ENCODE data around the gene TBC1D14. TPM values are rescaled to one million over a fixed set of nuclear protein-coding genes. Genes with fewer than 3 reads are reported as not detected.

The TBC1D14 gene
- polyA plus RNA-seq, 1 of the 3 experiments (the other 2 are of a cell fraction) = 39.5 TPM

GRCh38 chr4:6992728-6993677, 83.4 kb downstream of the TBC1D14 start:
- WGBS (ENCODE audit: low lambda C conversion rate) = 78% methylated on average over 15 of the region's 15 CpGs
- no peaks in the 10 kb centered on the region for H3K27me3 ChIP-seq (ENCODE audit: insufficient read depth)
- H3K9me3 ChIP-seq = no peaks in the 10 kb centered on the region
- peaks cover 4% of the 10 kb centered on the region for H3F3A ChIP-seq (replicated peaks; ENCODE audit: insufficient read depth)
- ChIA-PET POLR2A (no interaction called here), CTCF (interaction anchor here (1.0 to 1.9 kb wide), 4 partner anchors 19 to 109 kb away, joined by 3 to 9 read pairs (median 4); partner anchors contain the start of genes TADA2B and TBC1D14)
- H2AFZ ChIP-seq (ENCODE audit: low read depth) = no peak overlapping the region
- no peak overlapping the region for H3K9ac ChIP-seq
- H3K4me1 ChIP-seq (ENCODE audit: control insufficient read depth in 1 of 2, insufficient read depth in 2 of 2, low read depth in 1 of 2, low read length in 1 of 2) = peaks cover 17 to 47% of the 10 kb centered on the region in 2 experiments
- peak overlapping the region in 1 of 2 experiments; percentile 51; a peak in 3 of 4 replicates for H3K27ac ChIP-seq (ENCODE audit: low read depth in 2 of 2, low read length in 1 of 2)
- no peak overlapping the region for H3K4me3 ChIP-seq (ENCODE audit: low read depth in 2 of 2, low read length in 1 of 2)
- H3K79me2 ChIP-seq (ENCODE audit: insufficient read depth) = peaks cover 54% of the 10 kb centered on the region
- peaks cover 10 to 18% of the 10 kb centered on the region in 2 experiments for H3K36me3 ChIP-seq (replicated peaks in 1 of 2; ENCODE audit: control insufficient read depth in 1 of 2, insufficient read depth in 2 of 2, low read length in 1 of 2)
- peak; percentile 75 for DNase-seq
- H3K9me2 ChIP-seq = no peaks in the 10 kb centered on the region
- H4K20me1 ChIP-seq (ENCODE audit: insufficient read depth) = peaks cover 20% of the 10 kb centered on the region
- no peak overlapping the region for H3K4me2 ChIP-seq
- TF ChIP-seq MXI1 (IDR thresholded peaks at IDR 0.05; ENCODE audit: low read depth, low read length) = peak; percentile 16; the same call in 1 of the 2 replicates
- TF ChIP-seq GATA2 (CRISPR knock-in tag; IDR thresholded peaks at IDR 0.05) = peak; percentile 63; the same call in 1 of the 2 replicates
- TF ChIP-seq TCF12 (IDR thresholded peaks at IDR 0.05) = no peak

- Histone ChIP-seq H3K27ac (ENCODE audit: low read depth in 2 of 2, low read length in 1 of 2) (no peak overlapping the region), H3K79me2 (ENCODE audit: insufficient read depth) (peaks cover 21% of the 10 kb centered on the region), H3K9me3 (no peaks in the 10 kb centered on the region), H3K4me2 (no peak overlapping the region), H3K27me3 (ENCODE audit: insufficient read depth) (no peaks in the 10 kb centered on the region), H3K36me3 (replicated peaks in 1 of 2; ENCODE audit: control insufficient read depth in 1 of 2, insufficient read depth in 2 of 2, low read length in 1 of 2) (peaks cover 13 to 45% of the 10 kb centered on the region in 2 experiments), H3K4me3 (ENCODE audit: low read depth in 2 of 2, low read length in 1 of 2) (no peak overlapping the region), H3K9me2 (no peaks in the 10 kb centered on the region), H3K9ac (no peak overlapping the region), H3F3A (replicated peaks; ENCODE audit: insufficient read depth) (peaks cover 4% of the 10 kb centered on the region), H4K20me1 (ENCODE audit: insufficient read depth) (peaks cover 14% of the 10 kb centered on the region), H3K4me1 (ENCODE audit: control insufficient read depth in 1 of 2, insufficient read depth in 2 of 2, low read depth in 1 of 2, low read length in 1 of 2) (peaks cover 1 to 21% of the 10 kb centered on the region in 2 experiments; a peak in 3 of 4 replicates), H2AFZ (ENCODE audit: low read depth) (no peak overlapping the region)
- 97% methylated on average over 10 of the region's 12 CpGs for WGBS (ENCODE audit: low lambda C conversion rate)
- CTCF ChIA-PET = no interaction called here
- TF ChIP-seq RXRA (IDR thresholded peaks at IDR 0.05; ENCODE audit: borderline replicate concordance, low read depth) (no peak), RFX5 (IDR thresholded peaks at IDR 0.05; ENCODE audit: low read length) (no peak), RCOR1 (IDR thresholded peaks at IDR 0.05; ENCODE audit: low read length) (no peak), CHD2 (IDR thresholded peaks at IDR 0.05; ENCODE audit: low read length, partially characterized antibody) (no peak), RAD21 (IDR thresholded peaks at IDR 0.05; ENCODE audit: low read length) (no peak), MEF2A (IDR thresholded peaks at IDR 0.05; ENCODE audit: borderline replicate concordance, low read depth) (no peak)
- TF ChIP-seq, protein P1, sequence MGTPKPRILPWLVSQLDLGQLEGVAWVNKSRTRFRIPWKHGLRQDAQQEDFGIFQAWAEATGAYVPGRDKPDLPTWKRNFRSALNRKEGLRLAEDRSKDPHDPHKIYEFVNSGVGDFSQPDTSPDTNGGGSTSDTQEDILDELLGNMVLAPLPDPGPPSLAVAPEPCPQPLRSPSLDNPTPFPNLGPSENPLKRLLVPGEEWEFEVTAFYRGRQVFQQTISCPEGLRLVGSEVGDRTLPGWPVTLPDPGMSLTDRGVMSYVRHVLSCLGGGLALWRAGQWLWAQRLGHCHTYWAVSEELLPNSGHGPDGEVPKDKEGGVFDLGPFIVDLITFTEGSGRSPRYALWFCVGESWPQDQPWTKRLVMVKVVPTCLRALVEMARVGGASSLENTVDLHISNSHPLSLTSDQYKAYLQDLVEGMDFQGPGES (IDR thresholded peaks at IDR 0.05; ENCODE audit: low read depth, low read length) = no peak
- TF ChIP-seq, protein P2, sequence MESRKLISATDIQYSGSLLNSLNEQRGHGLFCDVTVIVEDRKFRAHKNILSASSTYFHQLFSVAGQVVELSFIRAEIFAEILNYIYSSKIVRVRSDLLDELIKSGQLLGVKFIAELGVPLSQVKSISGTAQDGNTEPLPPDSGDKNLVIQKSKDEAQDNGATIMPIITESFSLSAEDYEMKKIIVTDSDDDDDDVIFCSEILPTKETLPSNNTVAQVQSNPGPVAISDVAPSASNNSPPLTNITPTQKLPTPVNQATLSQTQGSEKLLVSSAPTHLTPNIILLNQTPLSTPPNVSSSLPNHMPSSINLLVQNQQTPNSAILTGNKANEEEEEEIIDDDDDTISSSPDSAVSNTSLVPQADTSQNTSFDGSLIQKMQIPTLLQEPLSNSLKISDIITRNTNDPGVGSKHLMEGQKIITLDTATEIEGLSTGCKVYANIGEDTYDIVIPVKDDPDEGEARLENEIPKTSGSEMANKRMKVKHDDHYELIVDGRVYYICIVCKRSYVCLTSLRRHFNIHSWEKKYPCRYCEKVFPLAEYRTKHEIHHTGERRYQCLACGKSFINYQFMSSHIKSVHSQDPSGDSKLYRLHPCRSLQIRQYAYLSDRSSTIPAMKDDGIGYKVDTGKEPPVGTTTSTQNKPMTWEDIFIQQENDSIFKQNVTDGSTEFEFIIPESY (IDR thresholded peaks at IDR 0.05; ENCODE audit: borderline replicate concordance, low read depth) = no peak
- POLR2A ChIA-PET = no interaction called here
- DNase-seq = no peak
These were observed 86.9 kb downstream of the TBC1D14 start for GRCh38 chr4:6996481-6996880.
